HG02759 (cell line): Measurements from ENCODE around the gene PAN3.
"Not testable (repeated sequence)": the region's sequence is repeated elsewhere in the genome, so short reads cannot be mapped to it uniquely, and the experiment has no call there.

ENCODE experiments used
- ATAC-seq: cut with Tn5 transposase; IDR thresholded peaks from one replicate; pipeline ENCODE4 v1.9.1; 2021; ENCODE audit warnings: mild to moderate bottlenecking, moderate library complexity; ENCODE audit not compliant: unreplicated experiment

PAN3 gene

GRCh38 chr13:28138012-28138755, at the start of gene PAN3:
PAN3 (plus strand) TSS chr13:28138545; CDS start chr13:28138658, 113 bp downstream.
- ATAC-seq, result peak; percentile 64

- ATAC-seq, result no peak
These were observed 49.3 kb upstream of the PAN3 start for GRCh38 chr13:28089065-28089464.

- no peak for ATAC-seq
These were observed 45.9 kb upstream of the PAN3 start for GRCh38 chr13:28092431-28092830.

- ATAC-seq, result no peak
These were observed 44.5 kb upstream of the PAN3 start for GRCh38 chr13:28093881-28094280.

- no peak for ATAC-seq
These were observed 44.0 kb upstream of the PAN3 start for GRCh38 chr13:28094306-28094705.

- no peak for ATAC-seq
These were observed 40.8 kb upstream of the PAN3 start for GRCh38 chr13:28097503-28097902.

- no peak for ATAC-seq
These were observed 38.8 kb upstream of the PAN3 start for GRCh38 chr13:28099396-28100149.

- peak; percentile 82 for ATAC-seq
These were observed 37.9 kb upstream of the PAN3 start, which contains the start of gene FLT3 for GRCh38 chr13:28100150-28101121. FLT3 (minus strand) TSS chr13:28100576; CDS start chr13:28100510, 66 bp downstream.

- not testable (repeated sequence) for ATAC-seq
These were observed 36.5 kb upstream of the PAN3 start for GRCh38 chr13:28101886-28102285.

- no peak for ATAC-seq
These were observed 31.4 kb upstream of the PAN3 start for GRCh38 chr13:28106976-28107375.

GRCh38 chr13:28110414-28110813, 27.9 kb upstream of the PAN3 start:
- ATAC-seq, result no peak

- ATAC-seq, result no peak
These were observed 21.6 kb upstream of the PAN3 start for GRCh38 chr13:28116736-28117135.

GRCh38 chr13:28117689-28118377, 20.5 kb upstream of the PAN3 start:
- ATAC-seq, result no peak

GRCh38 chr13:28120317-28120716, 18.0 kb upstream of the PAN3 start:
- ATAC-seq, result no peak

- ATAC-seq, result no peak
These were observed 17.1 kb upstream of the PAN3 start for GRCh38 chr13:28121224-28121623.

GRCh38 chr13:28128030-28128429, 10.3 kb upstream of the PAN3 start:
- no peak for ATAC-seq

- no peak for ATAC-seq
These were observed 9.4 kb upstream of the PAN3 start for GRCh38 chr13:28128926-28129325.

GRCh38 chr13:28129911-28130693, 8.2 kb upstream of the PAN3 start:
- ATAC-seq, result no peak

GRCh38 chr13:28131646-28132045, 6.7 kb upstream of the PAN3 start:
- ATAC-seq, result no peak

- no peak for ATAC-seq
These were observed 1.4 kb upstream of the PAN3 start for GRCh38 chr13:28136916-28137315.
